Measurements from ENCODE around the gene POT1. TPM values are rescaled to one million over a fixed set of nuclear protein-coding genes. Genes with fewer than 3 reads are reported as not detected.

Gene POT1
- total and polyA plus RNA-seq, 2 of the 13 experiments (the other 11 are each of a cell fraction or from before 2014, with no cell fraction given): 21.7 to 23.4 TPM

- no peaks in the 10 kb centered on the region for H3K79me2 ChIP-seq (ENCODE audit: insufficient read depth, low read length)
- TF ChIP-seq, protein P1, sequence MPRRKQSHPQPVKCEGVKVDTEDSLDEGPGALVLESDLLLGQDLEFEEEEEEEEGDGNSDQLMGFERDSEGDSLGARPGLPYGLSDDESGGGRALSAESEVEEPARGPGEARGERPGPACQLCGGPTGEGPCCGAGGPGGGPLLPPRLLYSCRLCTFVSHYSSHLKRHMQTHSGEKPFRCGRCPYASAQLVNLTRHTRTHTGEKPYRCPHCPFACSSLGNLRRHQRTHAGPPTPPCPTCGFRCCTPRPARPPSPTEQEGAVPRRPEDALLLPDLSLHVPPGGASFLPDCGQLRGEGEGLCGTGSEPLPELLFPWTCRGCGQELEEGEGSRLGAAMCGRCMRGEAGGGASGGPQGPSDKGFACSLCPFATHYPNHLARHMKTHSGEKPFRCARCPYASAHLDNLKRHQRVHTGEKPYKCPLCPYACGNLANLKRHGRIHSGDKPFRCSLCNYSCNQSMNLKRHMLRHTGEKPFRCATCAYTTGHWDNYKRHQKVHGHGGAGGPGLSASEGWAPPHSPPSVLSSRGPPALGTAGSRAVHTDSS (CRISPR knock-in tag; conservative IDR thresholded peaks at IDR 0.05): no peak
- TF ChIP-seq ARID5B (CRISPR knock-in tag; IDR thresholded peaks at IDR 0.05): no peak
- TF ChIP-seq ZNF558 (CRISPR knock-in tag; IDR thresholded peaks at IDR 0.05; ENCODE audit: borderline replicate concordance): no peak
- TF ChIP-seq ZNF317 (CRISPR knock-in tag; IDR thresholded peaks at IDR 0.05): no peak
- TF ChIP-seq, protein P2, sequence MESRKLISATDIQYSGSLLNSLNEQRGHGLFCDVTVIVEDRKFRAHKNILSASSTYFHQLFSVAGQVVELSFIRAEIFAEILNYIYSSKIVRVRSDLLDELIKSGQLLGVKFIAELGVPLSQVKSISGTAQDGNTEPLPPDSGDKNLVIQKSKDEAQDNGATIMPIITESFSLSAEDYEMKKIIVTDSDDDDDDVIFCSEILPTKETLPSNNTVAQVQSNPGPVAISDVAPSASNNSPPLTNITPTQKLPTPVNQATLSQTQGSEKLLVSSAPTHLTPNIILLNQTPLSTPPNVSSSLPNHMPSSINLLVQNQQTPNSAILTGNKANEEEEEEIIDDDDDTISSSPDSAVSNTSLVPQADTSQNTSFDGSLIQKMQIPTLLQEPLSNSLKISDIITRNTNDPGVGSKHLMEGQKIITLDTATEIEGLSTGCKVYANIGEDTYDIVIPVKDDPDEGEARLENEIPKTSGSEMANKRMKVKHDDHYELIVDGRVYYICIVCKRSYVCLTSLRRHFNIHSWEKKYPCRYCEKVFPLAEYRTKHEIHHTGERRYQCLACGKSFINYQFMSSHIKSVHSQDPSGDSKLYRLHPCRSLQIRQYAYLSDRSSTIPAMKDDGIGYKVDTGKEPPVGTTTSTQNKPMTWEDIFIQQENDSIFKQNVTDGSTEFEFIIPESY (CRISPR knock-in tag; IDR thresholded peaks at IDR 0.05): no peak
- TF ChIP-seq MIER3 (CRISPR knock-in tag; IDR thresholded peaks at IDR 0.05; ENCODE audit: borderline replicate concordance): no peak
- TF ChIP-seq ZBTB20 (CRISPR knock-in tag; IDR thresholded peaks at IDR 0.05; ENCODE audit: borderline replicate concordance, low read depth): no peak
- TF ChIP-seq ZNF343 (CRISPR knock-in tag; IDR thresholded peaks at IDR 0.05): no peak
- no peak for TF ChIP-seq NR2F1 (CRISPR knock-in tag; IDR thresholded peaks at IDR 0.05)
- TF ChIP-seq, protein P3, sequence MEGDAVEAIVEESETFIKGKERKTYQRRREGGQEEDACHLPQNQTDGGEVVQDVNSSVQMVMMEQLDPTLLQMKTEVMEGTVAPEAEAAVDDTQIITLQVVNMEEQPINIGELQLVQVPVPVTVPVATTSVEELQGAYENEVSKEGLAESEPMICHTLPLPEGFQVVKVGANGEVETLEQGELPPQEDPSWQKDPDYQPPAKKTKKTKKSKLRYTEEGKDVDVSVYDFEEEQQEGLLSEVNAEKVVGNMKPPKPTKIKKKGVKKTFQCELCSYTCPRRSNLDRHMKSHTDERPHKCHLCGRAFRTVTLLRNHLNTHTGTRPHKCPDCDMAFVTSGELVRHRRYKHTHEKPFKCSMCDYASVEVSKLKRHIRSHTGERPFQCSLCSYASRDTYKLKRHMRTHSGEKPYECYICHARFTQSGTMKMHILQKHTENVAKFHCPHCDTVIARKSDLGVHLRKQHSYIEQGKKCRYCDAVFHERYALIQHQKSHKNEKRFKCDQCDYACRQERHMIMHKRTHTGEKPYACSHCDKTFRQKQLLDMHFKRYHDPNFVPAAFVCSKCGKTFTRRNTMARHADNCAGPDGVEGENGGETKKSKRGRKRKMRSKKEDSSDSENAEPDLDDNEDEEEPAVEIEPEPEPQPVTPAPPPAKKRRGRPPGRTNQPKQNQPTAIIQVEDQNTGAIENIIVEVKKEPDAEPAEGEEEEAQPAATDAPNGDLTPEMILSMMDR (CRISPR knock-in tag; IDR thresholded peaks at IDR 0.05): no peak
- no peak for TF ChIP-seq SIX4 (CRISPR knock-in tag; IDR thresholded peaks at IDR 0.05)
- no peak for TF ChIP-seq PATZ1 (CRISPR knock-in tag; IDR thresholded peaks at IDR 0.05)
- no peak for TF ChIP-seq FOXK2 (IDR thresholded peaks at IDR 0.05)
- no peak overlapping the region for H3K4me2 ChIP-seq (ENCODE audit: low read depth, low read length)
- H4K20me1 ChIP-seq (ENCODE audit: insufficient read depth, low read length): no peaks in the 10 kb centered on the region
- CTCF ChIA-PET (ENCODE audit: low intra/inter-chr PET ratio, low total read pairs): no interaction called here
- H2AFZ ChIP-seq (ENCODE audit: low read length): no peak overlapping the region
- BruUV-seq (replicated peaks): no TSS peak
- FAIRE-seq (no peak), ATAC-seq (no peak), DNase-seq (ENCODE audit: low spot score) (no peak)
- intact Hi-C loops (cut with micrococcal nuclease; ENCODE audit: unreplicated experiment) (no loop called here), in situ Hi-C loops (cut with HindIII; ENCODE audit: extremely low pct_ligation_motif_present, low pct_unique_long_range_greater_than_20kb) (no loop called here)
- H3K4me3 ChIP-seq (replicated peaks in 1 of 3; ENCODE audit: insufficient read depth in 1 of 3, low read depth in 2 of 3, low read length in 3 of 3): no peak overlapping the region
- H3K27me3 ChIP-seq (ENCODE audit: control insufficient read depth in 1 of 2, insufficient read depth in 2 of 2, low read length in 2 of 2): no peaks in the 10 kb centered on the region
- no peaks in the 10 kb centered on the region for H3K9me3 ChIP-seq (ENCODE audit: low read length)
- no peak overlapping the region for H3K27ac ChIP-seq (ENCODE audit: extremely low read length, insufficient read depth, low read length)
- H3K9ac ChIP-seq (ENCODE audit: insufficient read depth, low read depth, low read length): no peak overlapping the region
- H3K36me3 ChIP-seq (replicated peaks in 1 of 2; ENCODE audit: control insufficient read depth in 1 of 2, insufficient read depth in 2 of 2, low read length in 2 of 2): no peaks in the 10 kb centered on the region
- 70% methylated on average over 4 of the region's 4 CpGs for WGBS (ENCODE audit: low lambda C conversion rate)
- H3K4me1 ChIP-seq (ENCODE audit: insufficient read depth, low read length): no peaks in the 10 kb centered on the region
- POLR2A ChIA-PET: no interaction called here
These were observed 35.9 kb upstream of the POT1 start for GRCh38 chr7:124965553-124965952.

Measured in HepG2 (cell line).